GM20431 (cell line): ENCODE results near the gene ACSF3.
"Not testable (repeated sequence)": the region's sequence is repeated elsewhere in the genome, so short reads cannot be mapped to it uniquely, and the experiment has no call there.

Source experiments
- in situ Hi-C: fragments of 300-500 bp; cut with MseI, MboI; formaldehyde crosslinking; loops from one replicate; pipeline ENCODE4 v1.15.0; 2020; ENCODE audit warnings: low sequenced_read_pairs; ENCODE audit not compliant: unreplicated experiment

ACSF3 gene

GRCh38 chr16:89090669-89091426, 2.8 kb upstream of the ACSF3 start:
- in situ Hi-C loops: no loop called here

- in situ Hi-C loops: no loop called here
Observed at GRCh38 chr16:89092013-89092412, 1.6 kb upstream of the ACSF3 start.

GRCh38 chr16:89093252-89093601, 425 bp upstream of the ACSF3 start:
- in situ Hi-C loops: not testable (repeated sequence)

- in situ Hi-C loops: no loop called here
Observed at GRCh38 chr16:89094252-89094879, 714 bp downstream of the ACSF3 start.

- in situ Hi-C loops: no loop called here
Observed at GRCh38 chr16:89094880-89095258, 1.2 kb downstream of the ACSF3 start.

- in situ Hi-C loops: no loop called here
Observed at GRCh38 chr16:89095491-89095951, 1.9 kb downstream of the ACSF3 start.

- in situ Hi-C loops: no loop called here
Observed at GRCh38 chr16:89096042-89096717, 2.5 kb downstream of the ACSF3 start.

GRCh38 chr16:89096768-89097391, 3.2 kb downstream of the ACSF3 start:
- in situ Hi-C loops: no loop called here

- in situ Hi-C loops: no loop called here
Observed at GRCh38 chr16:89097392-89097772, 3.7 kb downstream of the ACSF3 start.

GRCh38 chr16:89098767-89099430, 5.2 kb downstream of the ACSF3 start:
- in situ Hi-C loops: no loop called here

GRCh38 chr16:89099905-89100304, 6.3 kb downstream of the ACSF3 start:
- in situ Hi-C loops: no loop called here

- in situ Hi-C loops: no loop called here
Observed at GRCh38 chr16:89100601-89101302, 7.1 kb downstream of the ACSF3 start.

GRCh38 chr16:89101303-89102040, 7.8 kb downstream of the ACSF3 start:
- in situ Hi-C loops: no loop called here

- in situ Hi-C loops: no loop called here
Observed at GRCh38 chr16:89102041-89102471, 8.4 kb downstream of the ACSF3 start.

- in situ Hi-C loops: no loop called here
Observed at GRCh38 chr16:89102481-89103073, 8.9 kb downstream of the ACSF3 start.

- in situ Hi-C loops: no loop called here
Observed at GRCh38 chr16:89103156-89103555, 9.5 kb downstream of the ACSF3 start.

GRCh38 chr16:89103781-89104180, 10.1 kb downstream of the ACSF3 start:
- in situ Hi-C loops: no loop called here

GRCh38 chr16:89104303-89104702, 10.7 kb downstream of the ACSF3 start:
- in situ Hi-C loops: no loop called here
